ENCODE measurements around the gene TRMT10C.

- TF ChIP-seq CTCF (IDR thresholded peaks at IDR 0.05; ENCODE audit: insufficient read depth, low read length, poor library complexity, severe bottlenecking), result no peak
- TF ChIP-seq EZH2phosphoT487 (conservative IDR thresholded peaks at IDR 0.05; ENCODE audit: low read length), result no peak
These were observed 26.9 kb downstream of the TRMT10C start for GRCh38 chr3:101588616-101589015.
